Activated CD4-positive, alpha-beta T cell treated with anti-CD3 and anti-CD28 coated beads, Interleukin-2, amount 50 U/mL, for 24 hours (primary cell): Measurements from ENCODE around the gene UBE2Q2.
A peak's percentile ranks its signal among the peaks of the same experiment; 100 is the strongest.
"Not testable (repeated sequence)": the region's sequence is repeated elsewhere in the genome, so short reads cannot be mapped to it uniquely, and the experiment has no call there.

Experiments
- DNase-seq, 2 donors: peaks; one replicate each; pipeline ENCODE4 v3.0.0-alpha.2; 2020; ENCODE audit warnings: low read depth in 1 of 2, low spot score in 1 of 2

Gene UBE2Q2

GRCh38 chr15:75864213-75865059, 21.2 kb downstream of the UBE2Q2 start:
- DNase-seq: no peak

GRCh38 chr15:75866045-75866444, 22.8 kb downstream of the UBE2Q2 start:
- not testable (repeated sequence) for DNase-seq

- no peak for DNase-seq
Observed at GRCh38 chr15:75866916-75867315, 23.7 kb downstream of the UBE2Q2 start.

GRCh38 chr15:75867449-75867848, 24.2 kb downstream of the UBE2Q2 start:
- no peak for DNase-seq

GRCh38 chr15:75868019-75868418, 24.8 kb downstream of the UBE2Q2 start:
- DNase-seq: no peak

- no peak for DNase-seq
Observed at GRCh38 chr15:75869446-75869845, 26.2 kb downstream of the UBE2Q2 start.

- not testable (repeated sequence) for DNase-seq
Observed at GRCh38 chr15:75871589-75871988, 28.3 kb downstream of the UBE2Q2 start.

- no peak for DNase-seq
Observed at GRCh38 chr15:75872403-75872990, 29.2 kb downstream of the UBE2Q2 start.

- DNase-seq: no peak
Observed at GRCh38 chr15:75884041-75884440, 40.8 kb downstream of the UBE2Q2 start.

- no peak for DNase-seq
Observed at GRCh38 chr15:75887178-75887577, 43.9 kb downstream of the UBE2Q2 start.

GRCh38 chr15:75891895-75892294, 48.6 kb downstream of the UBE2Q2 start:
- DNase-seq: no peak

GRCh38 chr15:75895731-75896130, 52.5 kb downstream of the UBE2Q2 start:
- DNase-seq: no peak

GRCh38 chr15:75900577-75900976, 57.3 kb downstream of the UBE2Q2 start:
- no peak for DNase-seq

- no peak for DNase-seq
Observed at GRCh38 chr15:75902129-75902557, 58.9 kb downstream of the UBE2Q2 start.

- DNase-seq: peak; percentile 83 to 89
Observed at GRCh38 chr15:75903331-75904239, 60.3 kb downstream of the UBE2Q2 start, which contains the start of gene FBXO22. FBXO22 (plus strand) TSS chr15:75903878; CDS start chr15:75903964, 86 bp downstream.

- no peak for DNase-seq
Observed at GRCh38 chr15:75905231-75905630, 62.0 kb downstream of the UBE2Q2 start.

GRCh38 chr15:75910355-75910754, 67.1 kb downstream of the UBE2Q2 start:
- not testable (repeated sequence) for DNase-seq

- DNase-seq: no peak
Observed at GRCh38 chr15:75916978-75917377, 73.7 kb downstream of the UBE2Q2 start.

GRCh38 chr15:75918135-75918534, 74.9 kb downstream of the UBE2Q2 start:
- DNase-seq: no peak

- DNase-seq: no peak
Observed at GRCh38 chr15:75920079-75920478, 76.8 kb downstream of the UBE2Q2 start.
